ENCODE data around the gene MDC1. TPM values are rescaled to one million over a fixed set of nuclear protein-coding genes. Genes with fewer than 3 reads are reported as not detected.

Gene MDC1
- total RNA-seq, 4 donors from 2014 or later: 21.3 to 36.0 (median 26.2) TPM

GRCh38 chr6:30689022-30689865 is 27.8 kb downstream of the MDC1 start:
- Histone ChIP-seq H3K27ac (peak overlapping the region in 3 of 4 donors; percentile 97 to 99 (median 99)), H3K36me3 (no peaks in the 10 kb centered on the region), H3K27me3 (no peaks in the 10 kb centered on the region), H3K4me3 (no peak overlapping the region), H3K4me1 (peaks cover 0 to 59% (median 38%) of the 10 kb centered on the region in 4 donors), H3K9me3 (no peaks in the 10 kb centered on the region)
- no peak for TF ChIP-seq EP300 (IDR thresholded peaks at IDR 0.05)
- TF ChIP-seq POLR2A (IDR thresholded peaks at IDR 0.05): no peak
- no peak for TF ChIP-seq CTCF (IDR thresholded peaks at IDR 0.05)
- WGBS, 2 donors: 83 to 86% methylated on average over 11 of the region's 11 CpGs
- no peak for DNase-seq (ENCODE audit: low spot score in 2 of 2)

GRCh38 chr6:30688569-30688968 is 28.5 kb downstream of the MDC1 start:
- TF ChIP-seq EP300 (IDR thresholded peaks at IDR 0.05): no peak
- no peak for TF ChIP-seq POLR2A (IDR thresholded peaks at IDR 0.05)
- TF ChIP-seq CTCF (IDR thresholded peaks at IDR 0.05): no peak
- WGBS, 2 donors: 80 to 83% methylated on average over 9 of the region's 9 CpGs
- no peak for DNase-seq (ENCODE audit: low spot score in 2 of 2)
- H3K4me1 ChIP-seq: peaks cover 0 to 65% (median 41%) of the 10 kb centered on the region in 4 donors
- H3K27ac ChIP-seq: peak overlapping the region; percentile 97 to 99 (median 98)
- peak overlapping the region in 1 of 4 donors; percentile 92 for H3K4me3 ChIP-seq
- H3K9me3 ChIP-seq: no peaks in the 10 kb centered on the region
- no peaks in the 10 kb centered on the region for H3K27me3 ChIP-seq
- no peaks in the 10 kb centered on the region for H3K36me3 ChIP-seq

GRCh38 chr6:30687659-30688431 is 29.2 kb downstream of the MDC1 start:
- DNase-seq (ENCODE audit: low spot score in 2 of 2): peak in 1 of 2 donors; percentile 38
- Histone ChIP-seq H3K27ac (peak overlapping the region; percentile 97 to 99 (median 98)), H3K4me1 (peaks cover 0 to 73% (median 47%) of the 10 kb centered on the region in 4 donors), H3K27me3 (no peaks in the 10 kb centered on the region), H3K4me3 (peak overlapping the region; percentile 73 to 92 (median 83)), H3K9me3 (no peaks in the 10 kb centered on the region), H3K36me3 (no peaks in the 10 kb centered on the region)
- TF ChIP-seq EP300 (IDR thresholded peaks at IDR 0.05) (no peak), CTCF (IDR thresholded peaks at IDR 0.05) (peak; percentile 10 to 41 (median 23)), POLR2A (IDR thresholded peaks at IDR 0.05) (no peak)
- WGBS, 2 donors: 8 to 10% methylated on average over 22 of the region's 22 CpGs

- Histone ChIP-seq H3K27ac (peak overlapping the region; percentile 97 to 99 (median 98)), H3K36me3 (no peaks in the 10 kb centered on the region), H3K27me3 (no peaks in the 10 kb centered on the region), H3K4me3 (peak overlapping the region; percentile 73 to 92 (median 83)), H3K4me1 (peaks cover 0 to 80% (median 54%) of the 10 kb centered on the region in 4 donors), H3K9me3 (no peaks in the 10 kb centered on the region)
- 1% methylated on average over 33 to 48 of the region's 52 CpGs for WGBS, 2 donors
- DNase-seq (ENCODE audit: low spot score in 2 of 2): peak; percentile 89
- TF ChIP-seq CTCF (IDR thresholded peaks at IDR 0.05) (no peak), POLR2A (IDR thresholded peaks at IDR 0.05) (peak; percentile 17 to 48), EP300 (IDR thresholded peaks at IDR 0.05) (peak; percentile 72 to 95)
Measured at GRCh38 chr6:30686908-30687658, 30.0 kb downstream of the MDC1 start.

All from tibial nerve (tissue), 4 donors.